Neural cell (in vitro differentiated cells): ENCODE measurements around the gene FAM76B.

Experiments
- POLR2AphosphoS5 ChIP-seq: IDR thresholded peaks from 2 replicates; pipeline ENCODE4 v1.6.1; 2012
- TF ChIP-seq, protein P1 (sequence below): fragments of 450-650 bp; IDR thresholded peaks from 2 replicates; pipeline ENCODE4 v1.5.1; 2014; ENCODE audit warnings: antibody characterized with exemption, mild to moderate bottlenecking, moderate library complexity; ENCODE audit not compliant: poor library complexity, severe bottlenecking
- TF ChIP-seq, protein P2 (sequence below): IDR thresholded peaks from 2 replicates; pipeline ENCODE4 v1.6.1; 2012; ENCODE audit warnings: borderline replicate concordance

DNA sequence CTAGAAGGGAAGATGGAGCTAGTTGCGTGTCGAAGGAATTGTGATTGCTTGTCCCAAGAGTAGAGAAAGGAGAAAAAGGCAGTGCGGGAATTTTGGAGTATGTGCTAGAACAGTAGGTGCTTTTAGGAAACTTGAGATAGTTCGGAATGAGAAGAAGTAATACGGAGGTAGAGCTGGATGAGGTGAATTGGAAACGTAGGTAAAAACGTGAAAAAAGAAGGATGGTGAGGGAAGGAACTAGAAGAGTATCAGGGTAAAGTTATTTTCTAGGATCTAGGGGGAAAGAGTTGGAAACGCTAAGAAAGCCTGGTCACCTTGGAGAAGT lies 2.1 kb upstream of the FAM76B start:
- TF ChIP-seq POLR2AphosphoS5: no peak
- TF ChIP-seq, protein P1, sequence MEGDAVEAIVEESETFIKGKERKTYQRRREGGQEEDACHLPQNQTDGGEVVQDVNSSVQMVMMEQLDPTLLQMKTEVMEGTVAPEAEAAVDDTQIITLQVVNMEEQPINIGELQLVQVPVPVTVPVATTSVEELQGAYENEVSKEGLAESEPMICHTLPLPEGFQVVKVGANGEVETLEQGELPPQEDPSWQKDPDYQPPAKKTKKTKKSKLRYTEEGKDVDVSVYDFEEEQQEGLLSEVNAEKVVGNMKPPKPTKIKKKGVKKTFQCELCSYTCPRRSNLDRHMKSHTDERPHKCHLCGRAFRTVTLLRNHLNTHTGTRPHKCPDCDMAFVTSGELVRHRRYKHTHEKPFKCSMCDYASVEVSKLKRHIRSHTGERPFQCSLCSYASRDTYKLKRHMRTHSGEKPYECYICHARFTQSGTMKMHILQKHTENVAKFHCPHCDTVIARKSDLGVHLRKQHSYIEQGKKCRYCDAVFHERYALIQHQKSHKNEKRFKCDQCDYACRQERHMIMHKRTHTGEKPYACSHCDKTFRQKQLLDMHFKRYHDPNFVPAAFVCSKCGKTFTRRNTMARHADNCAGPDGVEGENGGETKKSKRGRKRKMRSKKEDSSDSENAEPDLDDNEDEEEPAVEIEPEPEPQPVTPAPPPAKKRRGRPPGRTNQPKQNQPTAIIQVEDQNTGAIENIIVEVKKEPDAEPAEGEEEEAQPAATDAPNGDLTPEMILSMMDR: no peak
- TF ChIP-seq, protein P2, sequence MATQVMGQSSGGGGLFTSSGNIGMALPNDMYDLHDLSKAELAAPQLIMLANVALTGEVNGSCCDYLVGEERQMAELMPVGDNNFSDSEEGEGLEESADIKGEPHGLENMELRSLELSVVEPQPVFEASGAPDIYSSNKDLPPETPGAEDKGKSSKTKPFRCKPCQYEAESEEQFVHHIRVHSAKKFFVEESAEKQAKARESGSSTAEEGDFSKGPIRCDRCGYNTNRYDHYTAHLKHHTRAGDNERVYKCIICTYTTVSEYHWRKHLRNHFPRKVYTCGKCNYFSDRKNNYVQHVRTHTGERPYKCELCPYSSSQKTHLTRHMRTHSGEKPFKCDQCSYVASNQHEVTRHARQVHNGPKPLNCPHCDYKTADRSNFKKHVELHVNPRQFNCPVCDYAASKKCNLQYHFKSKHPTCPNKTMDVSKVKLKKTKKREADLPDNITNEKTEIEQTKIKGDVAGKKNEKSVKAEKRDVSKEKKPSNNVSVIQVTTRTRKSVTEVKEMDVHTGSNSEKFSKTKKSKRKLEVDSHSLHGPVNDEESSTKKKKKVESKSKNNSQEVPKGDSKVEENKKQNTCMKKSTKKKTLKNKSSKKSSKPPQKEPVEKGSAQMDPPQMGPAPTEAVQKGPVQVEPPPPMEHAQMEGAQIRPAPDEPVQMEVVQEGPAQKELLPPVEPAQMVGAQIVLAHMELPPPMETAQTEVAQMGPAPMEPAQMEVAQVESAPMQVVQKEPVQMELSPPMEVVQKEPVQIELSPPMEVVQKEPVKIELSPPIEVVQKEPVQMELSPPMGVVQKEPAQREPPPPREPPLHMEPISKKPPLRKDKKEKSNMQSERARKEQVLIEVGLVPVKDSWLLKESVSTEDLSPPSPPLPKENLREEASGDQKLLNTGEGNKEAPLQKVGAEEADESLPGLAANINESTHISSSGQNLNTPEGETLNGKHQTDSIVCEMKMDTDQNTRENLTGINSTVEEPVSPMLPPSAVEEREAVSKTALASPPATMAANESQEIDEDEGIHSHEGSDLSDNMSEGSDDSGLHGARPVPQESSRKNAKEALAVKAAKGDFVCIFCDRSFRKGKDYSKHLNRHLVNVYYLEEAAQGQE: no peak
